ENCODE measurements around the gene PCDHA4.

DNA sequence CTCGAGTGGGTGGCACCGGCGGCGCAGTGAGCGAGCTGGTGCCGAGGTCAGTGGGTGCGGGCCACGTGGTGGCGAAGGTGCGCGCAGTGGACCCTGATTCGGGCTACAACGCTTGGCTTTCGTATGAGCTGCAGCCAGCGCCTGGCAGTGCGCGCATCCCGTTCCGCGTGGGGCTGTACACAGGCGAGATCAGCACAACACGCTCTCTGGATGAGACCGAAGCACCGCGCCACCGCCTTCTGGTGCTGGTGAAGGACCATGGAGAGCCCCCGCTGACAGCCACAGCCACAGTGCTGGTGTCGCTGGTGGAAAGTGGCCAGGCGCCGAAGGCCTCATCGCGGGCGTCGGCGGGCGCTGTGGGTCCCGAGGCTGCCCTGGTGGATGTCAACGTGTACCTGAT, 16.6 kb downstream of the PCDHA4 start:
- TF ChIP-seq, protein P1, sequence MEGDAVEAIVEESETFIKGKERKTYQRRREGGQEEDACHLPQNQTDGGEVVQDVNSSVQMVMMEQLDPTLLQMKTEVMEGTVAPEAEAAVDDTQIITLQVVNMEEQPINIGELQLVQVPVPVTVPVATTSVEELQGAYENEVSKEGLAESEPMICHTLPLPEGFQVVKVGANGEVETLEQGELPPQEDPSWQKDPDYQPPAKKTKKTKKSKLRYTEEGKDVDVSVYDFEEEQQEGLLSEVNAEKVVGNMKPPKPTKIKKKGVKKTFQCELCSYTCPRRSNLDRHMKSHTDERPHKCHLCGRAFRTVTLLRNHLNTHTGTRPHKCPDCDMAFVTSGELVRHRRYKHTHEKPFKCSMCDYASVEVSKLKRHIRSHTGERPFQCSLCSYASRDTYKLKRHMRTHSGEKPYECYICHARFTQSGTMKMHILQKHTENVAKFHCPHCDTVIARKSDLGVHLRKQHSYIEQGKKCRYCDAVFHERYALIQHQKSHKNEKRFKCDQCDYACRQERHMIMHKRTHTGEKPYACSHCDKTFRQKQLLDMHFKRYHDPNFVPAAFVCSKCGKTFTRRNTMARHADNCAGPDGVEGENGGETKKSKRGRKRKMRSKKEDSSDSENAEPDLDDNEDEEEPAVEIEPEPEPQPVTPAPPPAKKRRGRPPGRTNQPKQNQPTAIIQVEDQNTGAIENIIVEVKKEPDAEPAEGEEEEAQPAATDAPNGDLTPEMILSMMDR (IDR thresholded peaks at IDR 0.05), result no peak
- TF ChIP-seq POLR2A (IDR thresholded peaks at IDR 0.05), result no peak
- no peak for TF ChIP-seq POLR2AphosphoS5 (IDR thresholded peaks at IDR 0.05)
